GM19238 (cell line): ENCODE data around the gene MLXIP.
A peak's percentile ranks its signal among the peaks of the same experiment; 100 is the strongest.
"Not testable (repeated sequence)": the region's sequence is repeated elsewhere in the genome, so short reads cannot be mapped to it uniquely, and the experiment has no call there.

Source experiments
- DNase-seq: peaks from one replicate; pipeline ENCODE4 v3.0.0; 2011; ENCODE audit warnings: low spot score; ENCODE audit not compliant: insufficient read length

Gene MLXIP

DNA sequence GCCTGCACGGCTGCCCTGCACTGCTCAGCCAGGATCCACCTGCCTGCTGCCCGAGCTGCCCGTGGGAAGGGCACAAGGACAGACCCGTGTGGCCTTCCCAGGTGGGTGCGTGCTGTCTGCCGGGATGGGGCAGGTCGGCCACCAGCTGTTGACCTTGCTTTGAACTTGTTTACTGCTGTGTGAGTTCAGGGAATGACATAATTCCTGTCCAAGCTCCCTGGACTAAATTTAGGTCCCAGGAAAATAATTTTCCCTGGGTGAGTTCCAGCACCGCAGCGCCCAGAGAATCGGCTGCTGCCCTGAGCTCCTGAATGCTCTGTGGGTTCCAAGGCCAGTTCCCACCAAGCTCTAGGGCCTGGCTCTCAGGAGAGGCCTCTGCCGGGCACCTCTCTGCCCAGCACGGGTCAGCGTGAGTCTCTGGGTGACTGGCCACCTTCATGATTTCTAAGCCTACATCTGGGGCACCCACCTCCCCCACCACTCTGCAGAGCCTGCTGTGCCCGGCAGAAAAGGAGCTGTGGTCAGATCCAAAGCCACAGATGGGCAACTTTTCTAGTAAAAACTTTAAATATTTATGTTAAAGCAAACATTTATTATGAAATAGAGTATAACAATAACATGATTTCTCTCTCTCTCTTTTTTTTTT, 27.2 kb upstream of the MLXIP start:
- no peak for DNase-seq

- no peak for DNase-seq
Observed at GRCh38 chr12:122052285-122052684, 26.3 kb upstream of the MLXIP start.

GRCh38 chr12:122054842-122055520, 23.6 kb upstream of the MLXIP start:
- no peak for DNase-seq

DNA sequence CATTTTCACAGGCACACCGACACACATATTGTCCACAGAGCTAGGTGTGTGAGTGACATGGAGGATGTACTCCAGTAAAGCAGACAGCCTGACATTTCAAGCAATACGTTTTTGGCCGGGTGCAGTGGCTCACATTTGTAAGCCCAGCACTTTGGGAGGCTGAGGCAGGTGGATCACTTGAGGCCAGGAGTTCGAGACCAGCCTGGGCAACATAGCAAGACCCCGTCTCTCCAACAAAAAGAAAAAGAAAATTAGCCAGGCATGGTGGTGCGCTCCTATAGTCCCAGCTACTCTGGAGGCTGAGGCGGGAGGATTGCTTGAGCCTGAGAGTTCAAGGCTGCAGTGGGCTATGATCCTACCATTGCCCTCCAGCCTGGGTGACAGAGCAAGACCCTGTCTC, 22.1 kb upstream of the MLXIP start:
- DNase-seq = not testable (repeated sequence)

DNA sequence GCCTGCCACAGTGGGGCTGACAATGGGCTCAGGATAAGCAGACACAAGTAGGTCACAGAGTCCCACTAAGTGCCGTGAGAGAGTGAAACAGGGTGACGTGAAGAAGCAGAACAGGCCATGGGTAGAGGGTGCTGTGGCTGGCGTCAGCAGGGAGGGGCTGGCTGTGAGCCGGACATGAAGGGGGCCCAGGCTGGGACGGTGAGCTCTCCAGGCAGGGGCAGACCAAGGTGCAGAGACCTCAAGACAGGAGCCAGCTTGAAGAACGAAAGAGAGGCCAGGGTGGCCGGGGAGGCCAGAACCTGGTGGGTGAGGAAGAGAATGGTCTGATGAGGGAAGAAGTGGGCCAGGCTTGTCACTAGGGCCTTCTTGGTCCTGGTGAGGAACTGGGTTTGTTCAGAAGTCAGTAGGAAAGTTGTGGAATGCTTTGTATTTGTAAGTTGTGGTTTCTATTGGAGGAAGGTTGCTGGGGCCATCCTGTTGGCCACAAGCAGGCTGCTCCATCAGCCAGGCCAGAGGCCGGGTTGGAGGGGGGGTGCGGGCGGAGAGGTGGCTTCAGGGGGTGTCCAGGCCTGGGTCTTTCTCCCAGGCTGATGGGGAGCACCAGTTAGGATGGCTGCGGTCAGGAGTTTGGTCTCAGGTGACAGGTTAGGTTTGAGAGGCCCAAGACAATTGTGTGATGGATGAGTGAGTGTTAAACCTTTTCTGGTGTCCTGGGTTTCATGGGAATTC, 21.4 kb upstream of the MLXIP start:
- DNase-seq = no peak

- DNase-seq = no peak
Observed at GRCh38 chr12:122057769-122058168, 20.8 kb upstream of the MLXIP start.

- DNase-seq = no peak
Observed at GRCh38 chr12:122058549-122059149, 19.9 kb upstream of the MLXIP start.

DNA sequence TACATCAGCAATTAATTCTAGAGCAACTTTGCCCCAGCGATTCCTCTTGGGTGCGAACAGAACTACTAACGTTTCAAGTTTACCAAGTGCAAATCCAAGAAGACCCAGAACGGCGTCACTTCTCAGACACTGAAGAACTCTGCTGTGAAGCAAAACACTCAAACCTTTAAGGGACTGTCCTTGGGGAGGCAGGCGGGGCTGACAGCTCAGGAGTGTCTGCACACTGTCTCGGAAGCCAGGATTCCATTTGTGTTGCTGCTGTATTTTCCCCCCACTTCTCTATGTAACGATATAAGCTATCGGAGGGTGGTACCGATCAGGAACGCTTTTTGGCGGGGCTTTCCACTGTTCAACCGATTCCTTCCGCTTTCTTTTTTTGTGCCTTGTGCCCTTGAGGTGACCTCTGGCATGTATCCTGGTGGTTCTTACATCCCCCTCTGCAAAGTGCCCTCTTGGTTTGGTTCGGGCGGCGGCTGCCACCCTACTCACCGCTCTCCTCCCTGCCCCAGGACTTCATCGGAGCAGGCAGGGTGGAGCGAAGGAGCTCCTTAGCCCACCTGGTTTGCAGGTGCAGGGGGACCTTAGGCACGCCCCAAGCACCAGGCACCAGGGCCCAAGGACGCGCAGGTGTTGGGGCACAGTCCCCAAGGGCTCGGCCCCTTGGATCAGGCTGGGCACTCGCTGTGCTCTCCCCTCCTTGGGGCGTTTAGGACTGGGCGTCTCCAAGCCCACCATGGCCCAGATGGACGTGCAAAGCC, 19.2 kb upstream of the MLXIP start:
- DNase-seq = no peak

- no peak for DNase-seq
Observed at GRCh38 chr12:122060081-122060501, 18.5 kb upstream of the MLXIP start.

DNA sequence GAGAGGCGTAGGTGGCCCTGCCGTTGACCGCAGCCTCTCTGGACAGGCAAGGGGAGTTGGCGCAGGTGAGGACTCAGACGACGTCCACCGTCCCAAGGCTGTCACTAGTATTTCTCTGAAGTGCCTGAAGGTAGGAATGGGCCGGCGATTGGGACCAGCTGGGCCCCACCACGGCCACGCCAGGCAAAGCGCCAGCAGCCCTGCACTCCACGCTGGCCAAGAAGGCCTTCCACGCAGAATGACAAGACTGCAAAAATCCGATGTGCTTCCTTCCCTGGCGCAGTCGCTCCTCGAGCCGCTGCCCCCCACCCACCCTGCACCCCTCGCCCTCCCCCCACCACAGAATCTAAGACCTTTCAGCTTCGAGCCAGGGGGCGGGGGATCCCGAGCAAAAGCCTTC, 17.3 kb upstream of the MLXIP start:
- no peak for DNase-seq

- no peak for DNase-seq
Observed at GRCh38 chr12:122062832-122063693, 15.5 kb upstream of the MLXIP start.

DNA sequence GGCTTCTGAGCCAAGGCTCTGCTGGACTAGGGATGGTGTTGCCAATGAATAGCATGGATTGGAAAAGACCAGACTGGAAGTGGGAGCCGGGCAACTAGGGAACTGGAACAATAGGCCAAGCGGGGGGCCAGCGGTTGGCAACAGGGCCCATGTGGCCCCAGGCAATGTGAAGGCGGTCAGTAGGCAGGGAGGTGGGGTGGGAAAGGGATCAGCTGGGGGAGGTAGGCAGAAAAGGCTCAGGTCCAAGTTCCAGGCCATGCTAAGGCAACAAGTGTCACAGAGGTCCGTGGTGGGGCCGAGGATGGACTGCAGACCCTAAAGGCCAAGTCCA, 14.9 kb upstream of the MLXIP start:
- no peak for DNase-seq

DNA sequence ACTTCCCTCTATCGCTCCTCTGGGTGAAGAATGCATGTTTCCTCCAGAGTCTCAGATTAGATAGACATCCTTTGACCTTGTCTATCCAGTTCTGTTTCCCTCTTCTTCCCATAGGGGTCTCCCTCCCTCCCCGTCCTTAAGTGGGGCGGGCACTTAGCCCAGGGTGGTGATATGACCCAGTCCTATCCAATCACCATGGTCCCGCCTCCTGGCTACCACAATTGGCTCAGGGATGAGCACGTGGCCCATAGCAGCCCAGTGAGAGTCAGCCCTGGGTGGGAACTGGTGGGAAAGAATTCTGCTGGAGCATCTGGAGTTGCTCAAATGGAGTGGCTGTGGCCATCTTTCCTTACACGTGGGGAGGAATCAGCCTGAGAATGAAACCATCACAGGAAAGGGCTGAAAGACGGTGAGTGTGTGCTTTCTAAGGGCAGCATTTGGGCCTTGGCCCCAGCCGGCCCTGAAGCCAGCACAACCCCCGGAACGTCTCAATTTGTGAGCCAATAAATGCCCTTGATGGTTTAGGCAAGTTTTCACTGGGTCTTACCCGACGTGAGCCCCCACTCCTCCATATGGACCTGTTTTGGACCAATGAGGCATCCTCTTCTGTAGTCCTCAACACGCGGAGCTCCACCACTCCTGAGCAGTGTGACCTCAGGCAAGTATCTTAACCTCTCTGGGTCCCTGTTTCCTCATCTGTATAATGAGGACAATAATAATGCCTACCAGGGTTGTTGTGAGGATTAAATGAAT, 14.4 kb upstream of the MLXIP start:
- DNase-seq = peak; percentile 53

DNA sequence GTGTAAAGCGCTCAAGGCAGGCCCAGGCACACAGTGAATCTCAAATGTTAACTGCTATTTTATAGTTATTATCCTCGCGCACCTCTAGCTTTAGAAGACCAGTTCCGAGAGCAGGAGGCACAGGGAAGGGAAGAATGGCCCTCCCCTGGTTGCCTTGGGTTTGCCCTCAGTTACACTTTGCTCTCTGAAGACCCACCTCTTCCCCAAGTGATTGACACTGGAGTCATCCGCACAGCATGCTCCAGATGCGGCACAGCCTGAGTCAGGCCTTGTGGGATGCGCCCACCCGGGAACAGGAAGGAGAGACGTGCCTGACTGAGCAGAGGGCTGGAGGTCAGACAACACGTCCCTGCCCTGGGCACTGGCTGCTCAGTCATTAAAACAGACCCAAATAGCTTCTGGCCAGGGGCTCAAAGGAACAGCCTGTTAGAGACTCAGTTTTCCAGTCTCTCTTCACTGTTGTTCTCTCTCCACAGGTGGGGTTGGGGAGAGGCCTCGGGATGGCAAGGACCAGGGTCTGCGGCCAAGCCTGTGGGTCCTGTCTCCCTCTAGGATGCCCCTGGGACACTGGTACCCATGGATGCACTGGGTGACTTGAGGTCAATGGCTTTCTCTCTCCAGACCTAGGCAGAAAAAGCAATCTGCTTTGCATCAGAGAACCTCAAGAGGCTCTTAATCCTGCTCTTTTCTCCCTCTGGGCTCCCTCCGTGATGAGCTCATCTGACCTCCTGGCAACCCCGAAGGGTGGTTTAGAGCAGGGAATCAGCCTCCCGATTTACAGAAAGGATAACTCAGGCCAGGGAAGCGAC, 13.6 kb upstream of the MLXIP start:
- DNase-seq = no peak

DNA sequence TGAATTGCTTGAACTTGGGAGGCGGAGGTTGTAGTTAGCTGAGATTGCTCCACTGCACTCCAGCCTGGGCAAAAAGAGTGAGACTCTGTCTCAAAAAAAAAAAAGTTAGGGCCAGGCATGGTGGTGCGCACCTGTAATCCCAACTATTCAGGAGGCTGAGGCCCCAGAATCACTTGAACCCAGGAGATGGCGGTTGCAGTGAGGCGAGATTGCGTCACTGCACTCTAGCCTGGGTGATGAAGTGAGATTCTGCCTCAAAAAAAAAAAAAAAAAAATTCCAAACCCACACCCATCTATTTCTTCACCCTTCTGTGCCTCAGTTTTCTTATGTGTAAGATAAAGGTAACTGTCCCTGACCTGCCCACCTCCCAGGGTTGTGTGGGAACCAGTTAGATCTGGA, 11.0 kb upstream of the MLXIP start:
- no peak for DNase-seq

DNA sequence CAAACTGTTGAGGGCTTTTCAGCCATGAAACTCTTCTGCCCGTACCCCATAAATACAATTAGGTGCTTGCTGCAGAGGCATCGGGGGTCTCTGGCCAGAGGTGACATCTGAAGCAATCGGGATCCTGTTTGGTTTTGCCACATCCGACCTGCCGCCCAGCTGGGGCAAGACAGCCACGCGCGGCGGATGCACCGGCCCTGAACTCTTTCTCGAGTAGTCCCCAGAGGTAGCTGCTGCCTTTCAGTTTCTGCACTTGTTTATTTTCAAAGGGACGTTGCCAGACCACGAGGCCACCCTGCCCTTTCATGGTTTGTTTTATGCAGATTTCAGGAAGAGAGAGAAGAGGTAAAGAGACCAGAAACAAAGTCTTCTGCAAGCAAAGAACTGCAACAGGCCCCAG, 10.6 kb upstream of the MLXIP start:
- DNase-seq = peak; percentile 81

- no peak for DNase-seq
Observed at GRCh38 chr12:122072031-122072970, 6.3 kb upstream of the MLXIP start.

DNA sequence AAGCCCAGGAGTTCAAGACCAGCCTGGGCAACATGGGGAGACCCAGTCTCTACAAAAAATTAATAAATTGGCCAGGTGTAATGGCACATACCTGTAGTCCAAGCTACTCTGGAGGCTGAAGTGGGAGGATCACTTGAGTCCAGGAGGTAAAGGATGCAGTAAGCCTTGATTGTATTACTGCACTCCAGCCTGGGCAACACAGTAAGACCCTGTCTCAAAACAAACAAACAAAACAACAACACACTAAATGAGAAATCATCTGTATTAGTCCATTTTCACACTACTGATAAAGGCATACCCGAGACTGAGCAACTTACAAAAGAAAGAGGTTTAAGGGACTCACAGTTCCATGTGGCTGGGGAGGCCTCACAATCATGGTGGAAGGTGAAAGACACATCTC, 4.7 kb upstream of the MLXIP start:
- DNase-seq = no peak
